HG03439 (cell line): ENCODE measurements around the gene CD47.

Experiments used
- ATAC-seq: cut with Tn5 transposase; IDR thresholded peaks from one replicate; pipeline ENCODE4 v1.9.1; 2021; ENCODE audit warnings: mild to moderate bottlenecking, moderate library complexity; ENCODE audit not compliant: unreplicated experiment

The CD47 gene

GRCh38 chr3:108090701-108091497 lies at the start of gene CD47:
Gene CD47 (minus strand): TSS chr3:108091031. CDS start chr3:108090908, 123 bp downstream.
- ATAC-seq = peak; percentile 63

- ATAC-seq = no peak
Observed at GRCh38 chr3:108137460-108137814, 46.6 kb upstream of the CD47 start.

GRCh38 chr3:108136561-108137459 lies 46.0 kb upstream of the CD47 start:
- no peak for ATAC-seq

GRCh38 chr3:108134555-108134880 lies 43.7 kb upstream of the CD47 start:
- peak; percentile 21 for ATAC-seq

DNA sequence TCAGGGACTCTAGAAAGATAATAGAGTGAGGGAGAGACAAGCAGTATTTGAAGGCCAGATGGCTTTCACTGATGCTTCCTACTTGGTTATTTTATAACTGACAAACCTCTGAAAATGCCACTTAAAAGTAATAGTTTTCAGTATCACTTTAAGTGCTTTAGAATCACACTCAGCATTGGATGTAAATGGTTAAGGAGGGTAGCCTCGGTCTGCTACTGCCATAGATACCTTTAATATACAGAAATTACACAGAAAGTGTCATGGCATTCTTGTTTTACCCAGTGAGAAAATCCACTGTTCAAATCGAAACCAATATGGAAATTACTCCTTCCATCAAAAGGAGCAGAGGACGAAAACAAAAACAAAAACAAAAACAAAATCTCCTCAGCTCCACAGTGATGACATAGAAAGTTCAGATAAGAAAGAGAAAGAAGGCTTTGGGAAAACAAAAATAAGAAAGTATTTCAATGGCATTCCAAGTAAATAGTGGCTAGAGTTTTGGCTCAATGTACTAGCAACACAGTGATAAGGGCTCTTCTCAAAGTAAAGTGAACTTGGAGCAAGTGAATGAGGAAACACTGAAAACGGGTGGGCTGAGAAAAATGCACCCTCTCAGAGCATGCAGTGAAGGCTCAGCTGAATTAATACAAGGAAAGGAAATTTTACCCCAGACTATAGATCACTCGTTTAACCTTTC lies 43.2 kb upstream of the CD47 start:
- ATAC-seq = peak; percentile 36

DNA sequence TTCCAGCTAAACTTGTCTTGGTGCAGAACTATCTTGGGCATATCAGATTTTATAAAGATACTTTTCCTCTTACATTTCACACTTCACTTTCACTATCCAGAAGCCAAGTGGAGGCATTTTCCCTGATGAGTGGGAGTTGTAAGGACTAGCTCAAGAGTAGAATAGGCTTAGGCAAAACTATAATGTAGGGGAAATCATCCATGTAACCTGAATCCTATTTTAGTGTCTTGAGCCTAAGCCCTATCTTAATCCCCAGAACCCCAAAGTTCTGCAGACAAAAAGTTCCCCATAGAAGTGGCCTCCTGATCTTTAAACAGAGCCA lies 42.2 kb upstream of the CD47 start:
- no peak for ATAC-seq

- no peak for ATAC-seq
Observed at GRCh38 chr3:108131475-108132134, 40.8 kb upstream of the CD47 start.

DNA sequence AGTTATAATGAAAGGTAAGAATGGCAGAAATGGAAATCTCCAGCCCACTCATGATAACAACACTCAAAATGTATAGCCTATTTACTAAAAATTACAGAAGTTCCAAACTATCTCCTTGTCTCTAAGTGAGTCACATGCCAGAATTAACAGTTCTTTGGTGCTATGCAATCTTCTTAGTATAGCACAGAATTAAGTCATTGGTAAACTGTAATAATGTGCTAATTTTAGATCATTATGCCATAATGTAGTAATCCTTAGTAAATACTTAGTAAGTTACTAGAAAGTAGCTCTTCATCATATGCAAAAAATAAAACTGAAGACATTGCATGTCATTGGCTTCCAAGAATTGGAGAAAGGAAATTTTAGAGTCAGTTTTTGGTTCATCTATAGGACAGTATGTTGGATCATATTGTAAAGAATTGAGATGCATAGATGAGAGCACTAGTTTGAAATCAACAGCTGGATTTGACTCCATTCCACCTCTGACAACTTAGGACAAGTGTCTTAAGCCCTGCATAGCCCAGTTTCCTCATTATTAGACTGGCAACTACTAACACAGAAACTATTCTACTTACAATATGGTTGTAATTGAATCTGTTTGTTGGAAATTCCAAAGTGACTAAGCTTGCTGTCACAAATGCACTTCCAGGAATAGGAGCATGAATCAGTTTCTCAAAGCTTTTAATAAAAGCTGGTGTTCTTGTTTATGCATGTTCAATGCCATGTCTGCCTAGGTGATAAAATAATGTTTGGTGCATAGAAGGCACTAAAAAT lies 40.1 kb upstream of the CD47 start:
- no peak for ATAC-seq

DNA sequence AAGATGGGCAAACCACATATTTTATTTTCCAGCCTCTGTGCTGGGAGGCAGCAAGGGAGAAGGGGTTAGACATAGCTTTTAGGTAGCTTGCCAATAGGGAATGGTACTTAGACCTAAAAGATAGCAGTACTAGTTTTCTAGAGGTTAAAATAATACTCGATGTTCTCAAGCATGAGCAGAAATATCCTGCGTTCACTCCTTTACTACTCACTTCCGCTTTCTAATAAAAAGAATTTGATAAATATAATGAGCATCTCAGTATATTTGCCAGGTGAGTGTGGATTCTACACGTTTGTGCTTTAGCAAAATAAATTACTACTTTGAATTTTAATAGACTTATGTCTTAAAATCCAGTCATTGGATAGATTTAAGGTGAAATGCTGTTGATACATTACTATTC lies 39.4 kb upstream of the CD47 start:
- ATAC-seq = no peak

- ATAC-seq = no peak
Observed at GRCh38 chr3:108127301-108127988, 36.6 kb upstream of the CD47 start.

GRCh38 chr3:108126348-108126747 lies 35.5 kb upstream of the CD47 start:
- no peak for ATAC-seq

DNA sequence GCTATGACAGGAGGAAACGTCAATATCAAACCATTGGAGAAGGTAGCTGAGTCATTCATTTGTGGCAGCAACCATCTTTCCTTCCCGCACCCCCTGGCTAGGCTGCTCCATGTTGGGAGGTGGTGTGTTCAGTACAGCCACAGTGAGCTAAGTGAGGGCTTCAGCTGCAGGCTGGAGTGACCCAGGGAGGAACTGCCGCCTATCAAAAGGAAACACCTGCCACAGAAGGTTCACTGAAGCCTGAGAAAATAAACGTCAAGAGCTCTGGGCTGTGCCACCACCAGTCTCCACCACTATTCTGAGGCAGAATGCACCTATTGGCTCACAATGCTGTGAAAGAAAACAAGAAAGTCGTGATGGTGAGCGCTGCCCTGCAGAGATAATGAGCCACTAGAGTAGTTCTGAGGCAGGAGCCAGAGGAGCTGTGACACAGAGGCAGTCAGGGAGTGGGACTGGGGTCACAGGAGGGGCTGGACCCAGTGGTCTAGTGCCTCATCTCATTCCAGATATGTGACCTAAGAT lies 34.8 kb upstream of the CD47 start:
- peak; percentile 49 for ATAC-seq

DNA sequence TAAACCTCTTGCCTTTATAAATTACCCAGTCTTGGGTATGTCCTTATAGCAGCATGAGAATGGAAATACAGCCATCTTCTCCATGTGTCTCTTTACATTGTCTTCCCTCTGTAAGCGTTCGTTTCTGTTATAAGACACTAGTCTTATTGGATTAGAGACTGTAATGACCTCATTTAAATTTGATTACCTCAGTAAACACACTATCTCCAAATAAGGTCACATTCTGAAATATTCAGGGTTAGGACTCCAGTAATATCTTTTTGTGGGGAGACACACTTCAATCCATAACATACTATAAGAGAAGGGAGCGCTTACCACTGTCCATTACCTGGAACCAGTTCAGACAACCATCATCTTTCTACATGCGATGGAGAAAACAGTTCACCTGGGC lies 34.3 kb upstream of the CD47 start:
- no peak for ATAC-seq

- ATAC-seq = peak; percentile 83
Observed at GRCh38 chr3:108124337-108125152, 33.7 kb upstream of the CD47 start.

DNA sequence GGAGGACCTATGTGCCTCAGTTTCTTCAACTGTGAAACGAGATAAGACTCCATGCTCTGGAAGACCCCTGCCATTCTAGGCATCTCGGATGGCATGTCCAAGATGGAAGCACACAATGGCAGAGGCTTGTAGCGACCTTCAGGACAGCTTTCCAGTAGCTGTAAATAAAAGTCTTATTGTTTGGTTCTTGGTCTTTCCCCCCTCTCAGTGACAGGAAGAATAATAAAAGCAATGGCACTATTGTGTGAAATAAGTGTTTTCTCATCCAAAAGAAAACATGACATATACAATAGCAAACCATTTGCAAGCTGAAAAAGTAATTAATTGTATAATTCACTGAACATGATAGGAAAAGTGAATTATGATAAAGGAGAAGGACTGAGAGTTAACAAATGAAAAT lies 32.5 kb upstream of the CD47 start:
- ATAC-seq = no peak

DNA sequence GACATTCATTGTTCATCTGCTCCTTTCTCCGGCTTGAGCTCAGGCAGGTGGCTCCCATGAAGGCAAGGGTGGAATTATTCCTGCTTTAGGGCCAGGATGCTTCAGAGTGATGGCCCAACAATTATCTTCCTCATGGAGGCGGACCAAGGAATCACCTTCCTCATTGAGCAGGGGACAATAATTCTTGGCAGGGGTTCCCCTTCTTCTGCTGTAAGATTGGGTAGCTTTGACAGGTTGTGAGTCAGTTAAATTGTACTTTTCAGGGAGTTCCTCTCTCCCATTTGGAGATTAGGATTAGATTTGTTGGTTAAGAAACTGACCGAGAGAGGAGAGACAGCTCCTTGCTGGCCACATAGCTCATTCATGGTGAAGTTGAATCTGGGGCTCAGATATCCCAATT lies 31.4 kb upstream of the CD47 start:
- no peak for ATAC-seq

DNA sequence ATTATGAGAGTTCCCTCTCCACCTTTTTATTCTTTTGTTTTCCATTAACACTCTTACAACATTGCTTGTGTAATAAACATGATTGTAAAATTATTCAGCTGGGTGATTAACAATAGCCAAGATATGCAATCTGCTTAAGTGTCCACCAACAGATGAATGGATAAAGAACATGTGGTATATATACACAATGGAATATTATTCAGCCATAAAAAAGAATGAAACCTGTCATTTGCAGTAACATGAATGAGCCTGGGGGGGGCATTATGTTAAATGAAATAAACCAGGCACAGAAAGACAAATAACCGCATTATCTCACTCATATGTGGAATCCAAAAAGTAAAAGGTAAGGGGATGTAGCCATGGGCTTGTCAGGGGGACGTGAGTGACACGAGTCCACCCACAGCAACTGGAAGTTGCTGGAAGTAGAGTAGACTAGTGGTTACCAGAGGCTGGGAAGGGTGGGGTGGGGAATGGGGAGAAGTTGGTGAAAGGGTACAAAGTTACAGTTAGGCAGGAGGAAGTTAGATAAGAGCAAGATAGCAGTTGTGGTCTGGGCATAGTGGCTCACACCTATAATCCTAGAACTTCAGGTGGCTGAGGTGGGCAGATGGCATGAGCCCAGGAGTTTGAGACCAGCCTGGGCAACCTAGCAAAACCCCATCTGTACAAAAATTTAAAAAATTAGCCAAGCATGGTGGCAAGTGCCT lies 28.7 kb upstream of the CD47 start:
- ATAC-seq = no peak

- ATAC-seq = no peak
Observed at GRCh38 chr3:108118038-108118768, 27.4 kb upstream of the CD47 start.
